Sciatic nerve (tissue), 2 donors: ENCODE measurements around the gene DECR2. TPM values are rescaled to one million over a fixed set of nuclear protein-coding genes. Genes with fewer than 3 reads are reported as not detected.

Experiments used
- ATAC-seq: fragments of 200-7000 bp; cut with Tn5 transposase; one replicate; pipeline ENCODE4 v1.9.1; 2020; ENCODE audit warnings: mild to moderate bottlenecking, moderate library complexity
- DNase-seq: peaks from one replicate; pipeline ENCODE4 v3.0.0-alpha.2; 2020; ENCODE audit warnings: low spot score
- intact Hi-C: fragments of 100-400 bp; cut with DNase I; formaldehyde crosslinking; loops from one replicate; pipeline ENCODE4 v1.14.2; 2022
- total RNA-seq: library from RNA; stranded (reverse); fragmentation: NEBNext Ultra II Directional; extraction: Animal tissue kit (Norgen Biotek cat#: 25700); gene quantifications from one replicate; pipeline ENCODE4 v1.2.1, GENCODE V29; 2021
- donor health status: DM: no; HTN: no; CAD: no.
- donor health status: DM: no; HTN: no; CAD: no.

Gene DECR2
- total RNA-seq, 1 donor from 2014 or later: 10.4 TPM

DNA sequence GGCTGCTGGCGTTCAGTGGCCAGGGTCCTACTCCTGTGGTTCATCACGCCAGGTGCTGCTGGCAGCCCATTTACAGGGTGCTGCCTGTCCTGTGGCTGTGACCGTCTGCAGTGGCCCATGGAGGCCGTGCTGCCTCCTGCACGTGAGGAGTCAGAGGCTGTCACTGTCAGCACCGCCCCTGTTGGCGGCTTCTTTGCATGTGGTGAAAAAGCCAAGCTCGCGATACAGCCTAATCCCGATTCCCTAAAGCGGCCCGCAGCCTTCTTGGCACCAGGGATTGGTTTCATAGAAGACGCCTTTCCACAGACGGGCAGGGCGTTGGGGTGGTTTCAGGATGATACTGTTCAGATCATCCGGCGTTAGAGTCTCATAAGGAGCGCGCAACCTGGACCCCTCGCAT, 59.1 kb downstream of the DECR2 start:
- intact Hi-C loops: no loop called here
- no peak for ATAC-seq
- no peak for DNase-seq

Other genes starting within 250 kb of the DECR2 start
- gene HBZ, start 249.2 kb upstream of the DECR2 start, total RNA-seq: not detected
- gene HBM, start 235.9 kb upstream of the DECR2 start, total RNA-seq: 10.4 TPM
- gene HBA2, start 229.0 kb upstream of the DECR2 start, total RNA-seq: 11,939 TPM
- gene HBA1, start 225.2 kb upstream of the DECR2 start, total RNA-seq: 11,060 TPM
- gene HBQ1, start 221.4 kb upstream of the DECR2 start, total RNA-seq: 3.2 TPM
- gene LUC7L, start 172.4 kb upstream of the DECR2 start, total RNA-seq: 102 TPM
- gene FAM234A, start 167.1 kb upstream of the DECR2 start, total RNA-seq: 129 TPM
- 48.9 TPM for gene RGS11, start 125.9 kb upstream of the DECR2 start, total RNA-seq
- gene ARHGDIG, start 121.3 kb upstream of the DECR2 start, total RNA-seq: 0.94 TPM
- 0.85 TPM for gene PDIA2, start 118.7 kb upstream of the DECR2 start, total RNA-seq
- gene AXIN1, start 49.2 kb upstream of the DECR2 start, total RNA-seq: 20.1 TPM
- gene MRPL28, start 31.3 kb upstream of the DECR2 start, total RNA-seq: 32.5 TPM
- 29.0 TPM for gene PGAP6, start 19.9 kb upstream of the DECR2 start, total RNA-seq
- gene NME4, start 4.7 kb upstream of the DECR2 start, total RNA-seq: 68.3 TPM
- gene RAB11FIP3, start 23.8 kb downstream of the DECR2 start, total RNA-seq: 56.0 TPM
- gene CAPN15, start 125.8 kb downstream of the DECR2 start, total RNA-seq: 35.2 TPM
- gene PRR35, start 158.5 kb downstream of the DECR2 start, total RNA-seq: not detected
- 1.2 TPM for gene NHLRC4, start 165.1 kb downstream of the DECR2 start, total RNA-seq
- gene PIGQ, start 168.1 kb downstream of the DECR2 start, total RNA-seq: 46.6 TPM
- gene RAB40C, start 188.2 kb downstream of the DECR2 start, total RNA-seq: 22.5 TPM
- 1.5 TPM for gene WFIKKN1, start 229.1 kb downstream of the DECR2 start, total RNA-seq
- gene METTL26, start 234.4 kb downstream of the DECR2 start, total RNA-seq: 54.1 TPM
- gene MCRIP2, start 239.9 kb downstream of the DECR2 start, total RNA-seq: 15.5 TPM
- 33.3 TPM for gene WDR90, start 247.5 kb downstream of the DECR2 start, total RNA-seq